ENCODE measurements around the gene ONECUT3.
"Not testable (repeated sequence)": the region's sequence is repeated elsewhere in the genome, so short reads cannot be mapped to it uniquely, and the experiment has no call there.

ONECUT3 gene

GRCh38 chr19:1770866-1771576 lies 17.7 kb downstream of the ONECUT3 start:
- no peak for DNase-seq

GRCh38 chr19:1773184-1773583 lies 19.9 kb downstream of the ONECUT3 start:
- no peak for DNase-seq

- peak; percentile 65 for DNase-seq
Measured at GRCh38 chr19:1774989-1775772, 21.9 kb downstream of the ONECUT3 start.

GRCh38 chr19:1775951-1776605 lies 22.8 kb downstream of the ONECUT3 start:
- DNase-seq: no peak

- no peak for DNase-seq
Measured at GRCh38 chr19:1776606-1777147, 23.4 kb downstream of the ONECUT3 start.

GRCh38 chr19:1777149-1777548 lies 23.8 kb downstream of the ONECUT3 start:
- no peak for DNase-seq

- no peak for DNase-seq
Measured at GRCh38 chr19:1779574-1779973, 26.3 kb downstream of the ONECUT3 start.

- DNase-seq: no peak
Measured at GRCh38 chr19:1780272-1780958, 27.1 kb downstream of the ONECUT3 start.

GRCh38 chr19:1782521-1782920 lies 29.2 kb downstream of the ONECUT3 start:
- DNase-seq: no peak

GRCh38 chr19:1783354-1783753 lies 30.0 kb downstream of the ONECUT3 start:
- no peak for DNase-seq

GRCh38 chr19:1783874-1784273 lies 30.6 kb downstream of the ONECUT3 start:
- no peak for DNase-seq

- DNase-seq: no peak
Measured at GRCh38 chr19:1785310-1785709, 32.0 kb downstream of the ONECUT3 start.

- DNase-seq: no peak
Measured at GRCh38 chr19:1786668-1787067, 33.4 kb downstream of the ONECUT3 start.

GRCh38 chr19:1787116-1787515 lies 33.8 kb downstream of the ONECUT3 start:
- no peak for DNase-seq

- no peak for DNase-seq
Measured at GRCh38 chr19:1789261-1790041, 36.1 kb downstream of the ONECUT3 start.

GRCh38 chr19:1790054-1790792 lies 36.9 kb downstream of the ONECUT3 start:
- no peak for DNase-seq

- DNase-seq: no peak
Measured at GRCh38 chr19:1791879-1792278, 38.6 kb downstream of the ONECUT3 start.

- no peak for DNase-seq
Measured at GRCh38 chr19:1794424-1795172, 41.3 kb downstream of the ONECUT3 start.

GRCh38 chr19:1796395-1797142 lies 43.3 kb downstream of the ONECUT3 start:
- DNase-seq: no peak

GRCh38 chr19:1797313-1797712 lies 44.0 kb downstream of the ONECUT3 start:
- DNase-seq: not testable (repeated sequence)

Measured in NCI-H2171 treated with DMSO at 0.1 percent for 48 hours (cell line).